Upper lobe of left lung (tissue), 6 donors: ENCODE data around the gene CFP. TPM values are rescaled to one million over a fixed set of nuclear protein-coding genes. Genes with fewer than 3 reads are reported as not detected.

Experiments
- ATAC-seq, 2 donors: fragments of 200-7000 bp; cut with Tn5 transposase; one replicate each; pipeline ENCODE4 v1.9.1; 2022; ENCODE audit warnings: mild to moderate bottlenecking in 2 of 2, moderate library complexity in 2 of 2; ENCODE audit not compliant: low FRiP score in 2 of 2
- DNase-seq, 2 donors: peaks; one replicate each; pipeline ENCODE4 v3.0.0-alpha.2; 2019 to 2020
- H3K27ac ChIP-seq, 4 donors: fragments of 200-600 bp; sonication (generic); one replicate each; pipeline ENCODE4 v1.5.1; 2016 to 2019
- H3K27me3 ChIP-seq, 4 donors: fragments of 200-600 bp; sonication (generic); one replicate each; pipeline ENCODE4 v1.5.1; 2017 to 2019
- H3K36me3 ChIP-seq, 4 donors: fragments of 200-600 bp; sonication (generic); one replicate each; pipeline ENCODE4 v1.5.1; 2016 to 2019
- H3K4me1 ChIP-seq, 4 donors: fragments of 200-600 bp; sonication (generic); one replicate each; pipeline ENCODE4 v1.5.1; 2018 to 2019
- H3K4me3 ChIP-seq, 4 donors: fragments of 200-600 bp; sonication (generic); one replicate each; pipeline ENCODE4 v1.5.1; 2017 to 2019; ENCODE audit warnings: mild to moderate bottlenecking in 2 of 4, moderate library complexity in 1 of 4
- H3K9me3 ChIP-seq, 4 donors: fragments of 200-600 bp; sonication (generic); one replicate each; pipeline ENCODE4 v1.5.1; 2018 to 2019
- CTCF ChIP-seq, 6 experiments: fragments of 450-650 bp in 4 of 6; fragments of 200-600 bp in 2 of 6; sonication (generic) in 2 of 6; IDR thresholded peaks; one replicate each; pipeline ENCODE4 v1.5.1; 2016 to 2019; ENCODE audit warnings: antibody characterized with exemption in 6 of 6
- EP300 ChIP-seq, 4 donors: sonication (generic); formaldehyde crosslinking; IDR thresholded peaks; one replicate each; pipeline ENCODE4 v1.5.1; 2017; ENCODE audit warnings: antibody characterized with exemption in 4 of 4, control low read depth in 2 of 4
- POLR2A ChIP-seq, 4 donors: fragments of 450-650 bp; IDR thresholded peaks; one replicate each; pipeline ENCODE4 v1.5.1; 2016 to 2017; ENCODE audit warnings: antibody characterized with exemption in 4 of 4, mild to moderate bottlenecking in 2 of 4
- POLR2AphosphoS5 ChIP-seq, 2 donors: sonication (generic); formaldehyde crosslinking; IDR thresholded peaks; one replicate each; pipeline ENCODE4 v1.5.1; 2017; ENCODE audit warnings: antibody characterized with exemption in 2 of 2
- WGBS, 2 donors: methylation state at CpG; one replicate each; pipeline ENCODE4 v1.1.5; 2017 to 2018; 5-methylcytosine and 5-hydroxymethylcytosine counted together
- total RNA-seq, 6 donors: library from RNA; depleted of rRNA in 4 of 6; stranded (reverse); fragments of >200 nt in 4 of 6; gene quantifications; one replicate each; pipeline versions ENCODE4 v1.1.0 to v1.2.1, GENCODE V29; 2016 to 2021
- donor health status: DM: no; HTN: no; CAD: no; lungs with moderate emphysema.
- donor health status: DM: no; HTN: yes; CAD: no; lungs with severe emphysema.

Gene CFP
- total RNA-seq, 6 donors from 2014 or later, result 9.1 to 40.6 (median 14.1) TPM

GRCh38 chrX:47620303-47620685, 9.4 kb downstream of the CFP start:
- Histone ChIP-seq H3K4me3 (no peak overlapping the region), H3K36me3 (no peaks in the 10 kb centered on the region), H3K27ac (no peak overlapping the region), H3K9me3 (peaks cover 0 to 6% (median 0%) of the 10 kb centered on the region in 4 donors), H3K27me3 (peaks cover 0 to 3% (median 0%) of the 10 kb centered on the region in 4 donors), H3K4me1 (peaks cover 0 to 14% (median 3%) of the 10 kb centered on the region in 4 donors)
- ATAC-seq (no peak), DNase-seq (no peak)
- 54 to 62% methylated on average over 9 of the region's 9 CpGs for WGBS, 2 donors
- TF ChIP-seq POLR2A (IDR thresholded peaks at IDR 0.05) (no peak), POLR2AphosphoS5 (IDR thresholded peaks at IDR 0.05) (no peak), EP300 (IDR thresholded peaks at IDR 0.05) (no peak), CTCF (IDR thresholded peaks at IDR 0.05) (no peak)

- no peaks in the 10 kb centered on the region for H3K36me3 ChIP-seq
- no peak within 1 kb of the TSS for H3K27ac ChIP-seq
- ATAC-seq (peak; percentile 82 to 98), DNase-seq (peak; percentile 81 to 95)
- H3K4me1 ChIP-seq, result peaks cover 0 to 14% (median 3%) of the 10 kb centered on the region in 4 donors
- H3K9me3 ChIP-seq, result peaks cover 0 to 6% (median 0%) of the 10 kb centered on the region in 4 donors
- H3K4me3 ChIP-seq, result peak within 1 kb of the TSS in 3 of 4 donors; percentile 27 to 50 (median 44)
- WGBS, 2 donors, result 58% methylated on average over 65 of the region's 88 CpGs; no CpG with 5 or more reads in 1 of the 2 donors
- H3K27me3 ChIP-seq, result peaks cover 0 to 3% (median 0%) of the 10 kb centered on the region in 4 donors
- TF ChIP-seq POLR2AphosphoS5 (IDR thresholded peaks at IDR 0.05), result peak; percentile 20 to 44
- peak in 5 of 6 experiments; percentile 22 to 69 (median 47) for TF ChIP-seq CTCF (IDR thresholded peaks at IDR 0.05)
- TF ChIP-seq EP300 (IDR thresholded peaks at IDR 0.05), result no peak
Observed at GRCh38 chrX:47619486-47620302, 10.0 kb downstream of the CFP start, which contains the start of gene SYN1. Gene SYN1 (minus strand): TSS chrX:47619857. CDS start chrX:47619728, 129 bp downstream.

GRCh38 chrX:47618923-47619485, 10.7 kb downstream of the CFP start:
- no peak for TF ChIP-seq POLR2A (IDR thresholded peaks at IDR 0.05)
- no peak for TF ChIP-seq POLR2AphosphoS5 (IDR thresholded peaks at IDR 0.05)
- TF ChIP-seq EP300 (IDR thresholded peaks at IDR 0.05), result no peak
- TF ChIP-seq CTCF (IDR thresholded peaks at IDR 0.05), result no peak
- WGBS, 2 donors, result 56 to 59% methylated on average over 9 to 32 of the region's 32 CpGs
- Histone ChIP-seq H3K9me3 (peaks cover 0 to 6% (median 0%) of the 10 kb centered on the region in 4 donors), H3K27me3 (peaks cover 0 to 3% (median 0%) of the 10 kb centered on the region in 4 donors), H3K27ac (no peak overlapping the region), H3K36me3 (no peaks in the 10 kb centered on the region), H3K4me3 (peak overlapping the region in 3 of 4 donors; percentile 27 to 50 (median 44)), H3K4me1 (peaks cover 0 to 13% (median 3%) of the 10 kb centered on the region in 4 donors)
- no peak for ATAC-seq
- DNase-seq, result no peak

- 61 to 91% methylated on average over 4 of the region's 5 CpGs for WGBS, 2 donors
- H3K4me1 ChIP-seq, result peaks cover 0 to 5% (median 2%) of the 10 kb centered on the region in 4 donors
- no peak overlapping the region for H3K4me3 ChIP-seq
- H3K27ac ChIP-seq, result no peak overlapping the region
- no peak for DNase-seq
- ATAC-seq, result no peak
- no peaks in the 10 kb centered on the region for H3K27me3 ChIP-seq
- H3K9me3 ChIP-seq, result no peaks in the 10 kb centered on the region
- H3K36me3 ChIP-seq, result no peaks in the 10 kb centered on the region
- TF ChIP-seq EP300 (IDR thresholded peaks at IDR 0.05), result no peak
- no peak for TF ChIP-seq POLR2AphosphoS5 (IDR thresholded peaks at IDR 0.05)
- no peak for TF ChIP-seq POLR2A (IDR thresholded peaks at IDR 0.05)
- TF ChIP-seq CTCF (IDR thresholded peaks at IDR 0.05), result no peak
Observed at GRCh38 chrX:47614618-47615017, 15.1 kb downstream of the CFP start.
